Spleen (tissue), 7 donors: ENCODE data around the gene FMO4.

Source experiments
- CTCF ChIP-seq, 11 experiments: fragments of 200-600 bp in 7 of 11; fragments of 450-650 bp in 4 of 11; sonication (generic) in 4 of 11; IDR thresholded peaks in 8 of 11; conservative IDR thresholded peaks in 3 of 11; 1 replicate in 7 of 11; 2 replicates in 4 of 11; pipeline versions ENCODE4 v1.4.0 to v1.8.0; 2016 to 2021; ENCODE audit warnings: antibody characterized with exemption in 11 of 11, inconsistent platforms in 4 of 11, mild to moderate bottlenecking in 1 of 11
- POLR2A ChIP-seq, 3 donors: fragments of 450-650 bp; IDR thresholded peaks; one replicate each; pipeline ENCODE4 v1.5.1; 2017; ENCODE audit warnings: antibody characterized with exemption in 3 of 3, mild to moderate bottlenecking in 1 of 3
- donor health status: DM: no; HTN: no; CAD: no; lungs with moderate emphysema.
- donor health status: DM: no; HTN: no; CAD: no.
- donor health status: DM: no; HTN: no; CAD: no.

- TF ChIP-seq CTCF (IDR thresholded peaks at IDR 0.05 in 8 of 11, conservative IDR thresholded peaks at IDR 0.05 in 3 of 11), result no peak
- no peak for TF ChIP-seq POLR2A (IDR thresholded peaks at IDR 0.05)
These were observed 13.6 kb upstream of the FMO4 start for GRCh38 chr1:171300401-171300800.
